NCI-H69 (cell line): ENCODE data around the gene AGAP1.
"Not testable (repeated sequence)": the region's sequence is repeated elsewhere in the genome, so short reads cannot be mapped to it uniquely, and the experiment has no call there.

Source experiments
- DNase-seq: peaks from one replicate; lab custom pipeline; 2025; lab: John Stamatoyannopoulos, UW

AGAP1 gene

DNA sequence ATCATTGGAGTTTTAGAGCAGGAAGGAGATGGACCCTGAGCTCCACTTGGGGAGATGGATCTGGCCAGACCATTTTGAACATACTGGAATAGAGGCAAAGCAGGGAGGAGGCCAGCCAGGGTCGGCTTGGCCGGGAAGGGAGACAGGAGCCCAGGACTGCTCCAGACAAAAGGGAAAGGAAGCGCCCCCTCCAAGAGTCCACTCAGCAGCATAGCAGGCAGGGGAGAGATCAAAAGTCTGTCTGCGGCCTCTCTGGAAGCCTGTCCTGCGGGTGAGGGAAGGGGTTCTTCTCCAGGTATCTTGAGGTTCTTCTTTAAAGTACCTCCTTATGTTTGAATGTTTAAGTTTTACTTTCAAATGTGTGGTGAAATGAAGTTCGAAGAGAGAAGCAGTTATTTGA is 548.2 kb downstream of the AGAP1 start:
- no peak for DNase-seq

DNA sequence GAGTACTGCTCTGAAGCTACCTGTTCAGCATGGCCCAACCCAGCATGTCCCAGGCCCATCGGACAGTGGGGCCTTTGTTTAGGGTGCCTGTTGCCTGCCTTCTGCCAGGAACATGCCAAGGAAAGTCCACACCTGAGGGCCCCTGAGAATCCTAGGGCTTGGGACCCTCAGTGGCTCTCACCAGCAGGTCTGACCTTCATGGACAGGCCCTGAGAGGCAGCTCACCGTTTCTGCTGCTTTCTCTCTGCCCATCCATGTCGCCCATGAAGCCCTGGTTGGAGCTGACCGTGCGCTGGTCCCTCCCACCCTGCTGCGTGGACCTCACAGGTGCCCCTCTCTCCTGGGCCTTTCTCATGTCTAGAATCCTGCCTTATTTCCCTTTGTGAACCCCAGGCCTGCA is 550.3 kb downstream of the AGAP1 start:
- DNase-seq = no peak

DNA sequence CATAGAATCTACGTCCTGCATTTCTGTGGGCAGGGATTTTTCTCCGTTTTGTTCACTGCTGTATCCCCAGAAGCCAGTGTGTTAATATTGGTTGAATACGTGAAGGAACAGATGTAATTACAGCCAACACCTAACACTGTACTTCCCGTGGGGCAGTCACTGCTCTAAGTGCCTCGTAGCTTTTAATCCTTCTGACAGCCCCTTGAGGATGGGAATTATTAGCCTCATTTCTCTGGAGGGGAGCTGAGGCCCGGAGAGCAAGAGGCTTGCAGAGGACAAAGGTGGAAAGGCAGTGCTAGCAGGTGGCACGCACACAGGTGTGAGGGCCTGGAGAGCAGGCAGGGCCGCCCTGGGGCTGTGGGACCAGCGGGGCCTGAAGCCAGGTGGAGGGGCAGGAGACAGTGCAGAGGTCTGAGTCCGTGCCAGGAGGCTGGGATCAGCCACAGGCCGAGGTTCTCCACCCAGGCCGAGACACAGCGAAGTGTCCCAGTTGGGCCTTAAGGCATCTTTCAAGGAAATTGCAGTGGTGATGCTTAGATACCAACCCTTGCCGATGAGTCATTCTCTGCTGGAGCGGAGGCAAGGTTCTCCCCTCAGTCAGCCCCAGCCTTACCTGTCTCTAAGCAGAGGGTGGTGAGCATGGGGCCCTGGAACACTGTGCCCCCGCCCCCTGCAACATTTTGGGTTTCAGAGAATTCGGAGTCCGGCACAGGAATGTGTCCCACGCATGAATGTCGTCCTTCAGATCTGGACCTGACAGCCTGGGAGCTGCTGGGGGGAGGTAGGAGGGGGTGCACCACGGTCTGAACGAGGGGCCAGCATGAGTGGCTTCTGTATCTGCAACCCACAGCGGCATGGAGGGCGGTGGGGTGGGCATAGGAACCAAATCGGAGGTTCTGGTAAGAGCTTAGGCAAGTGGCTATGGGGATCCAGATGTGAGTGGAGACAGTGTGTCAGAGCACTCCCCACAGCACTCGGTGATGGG is 551.7 kb downstream of the AGAP1 start:
- no peak for DNase-seq

DNA sequence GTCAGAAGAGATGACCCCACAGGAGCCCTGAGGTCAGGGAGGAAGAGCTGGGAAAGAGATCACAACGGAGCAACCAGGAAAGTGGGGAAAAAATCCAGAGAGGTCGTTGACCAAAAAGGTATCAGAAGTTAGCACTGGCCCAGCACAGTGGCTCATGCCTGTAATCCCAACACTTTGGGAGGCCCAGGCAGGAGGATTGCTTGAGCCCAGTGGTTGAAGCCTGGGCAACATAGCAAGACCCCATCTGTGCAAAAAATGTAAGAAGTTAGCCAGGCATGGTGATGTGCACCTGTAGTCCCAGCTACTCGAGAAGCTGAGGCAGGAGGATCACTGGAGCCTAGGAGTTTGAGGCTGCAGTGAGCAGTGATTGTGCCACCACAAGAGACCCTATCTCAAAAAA is 552.9 kb downstream of the AGAP1 start:
- no peak for DNase-seq

DNA sequence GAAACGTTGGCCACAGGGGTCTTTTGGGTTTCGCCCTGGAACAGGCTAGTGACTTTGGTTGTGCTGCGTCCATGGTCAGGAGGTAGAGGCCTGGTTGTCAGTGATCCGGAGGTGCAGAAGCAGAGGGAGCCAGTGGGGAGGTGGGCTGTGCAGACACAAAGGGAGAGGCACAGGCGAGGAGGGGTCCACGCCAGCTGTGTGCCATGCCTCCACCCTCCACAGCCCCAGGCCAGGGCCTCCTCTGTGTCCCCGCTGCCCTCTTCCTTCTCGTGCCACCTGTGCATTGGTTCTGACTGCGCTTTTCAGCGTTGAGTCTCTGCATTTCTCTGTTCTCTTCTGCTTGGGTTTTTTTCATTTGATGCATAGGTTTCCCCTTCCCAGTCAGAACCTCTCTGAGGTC is 553.3 kb downstream of the AGAP1 start:
- DNase-seq = no peak

DNA sequence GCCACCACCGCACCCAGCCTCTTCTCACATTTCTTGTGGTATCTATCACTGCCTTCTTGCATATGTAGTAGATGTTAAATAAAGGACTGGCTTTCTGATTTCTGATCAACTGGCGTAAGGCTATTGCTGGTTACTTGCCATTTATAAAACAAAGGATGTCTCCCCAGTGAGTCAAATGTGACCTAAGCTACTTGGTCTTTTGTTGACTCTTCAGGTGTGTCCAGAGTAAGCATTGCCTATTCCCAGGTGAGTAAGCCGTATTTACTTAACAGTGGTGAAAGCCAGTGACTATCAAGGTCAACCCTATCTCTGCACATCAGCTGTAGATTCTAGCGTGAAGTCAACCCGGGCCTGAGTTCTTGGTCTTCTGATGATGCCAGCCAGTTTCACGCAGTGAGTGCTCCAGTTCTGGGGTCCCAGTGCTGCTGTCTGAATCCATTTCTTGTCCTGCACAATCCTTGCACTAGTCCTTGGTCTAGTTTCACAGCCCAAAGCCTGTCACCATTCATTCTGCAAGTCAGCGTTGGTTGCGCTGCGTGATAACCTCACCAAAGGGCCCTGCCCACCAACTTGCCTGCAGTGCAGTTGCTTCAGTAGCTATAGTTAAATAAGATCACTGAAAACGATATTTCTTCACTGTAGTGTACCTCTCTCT is 554.2 kb downstream of the AGAP1 start:
- peak; percentile 29 for DNase-seq

DNA sequence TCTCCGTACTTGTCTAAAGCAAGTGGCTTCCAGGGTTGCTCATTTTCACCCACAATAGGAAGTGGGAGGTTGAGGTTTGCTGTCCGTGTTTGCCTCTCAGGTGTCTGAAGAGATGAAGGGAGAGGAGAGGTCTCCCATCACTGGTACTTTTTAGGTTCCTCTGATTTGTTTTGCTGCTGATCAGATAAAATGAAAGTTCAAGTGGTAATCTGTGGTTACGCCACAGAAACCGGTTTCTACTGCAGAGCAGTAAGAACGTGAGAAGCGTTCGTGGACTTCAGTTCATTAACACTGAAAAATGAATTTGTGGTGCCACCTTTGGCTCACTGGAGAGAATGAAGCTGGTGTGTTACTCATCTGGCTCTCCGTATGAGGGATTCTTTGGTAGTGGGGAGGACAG is 556.1 kb downstream of the AGAP1 start:
- no peak for DNase-seq

DNA sequence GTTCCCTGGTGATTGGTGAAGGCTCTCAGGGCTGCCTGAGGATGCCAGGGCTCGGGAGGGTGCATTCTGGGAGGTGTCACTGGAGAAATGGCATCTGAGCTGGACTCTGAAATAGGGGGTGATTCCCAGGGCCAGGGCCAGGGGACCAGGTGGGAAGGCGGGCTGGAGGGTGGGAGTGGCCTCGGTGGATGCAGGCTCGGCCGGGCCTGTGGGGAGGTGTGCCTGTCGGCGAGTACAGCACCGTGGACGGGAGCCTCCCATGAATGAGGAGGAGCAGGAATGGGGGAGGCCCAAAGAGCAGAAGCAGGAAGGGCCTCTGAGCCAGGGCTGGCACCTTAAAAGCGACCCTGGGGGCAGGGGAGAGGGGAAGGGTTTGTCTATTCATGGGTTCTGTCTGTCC is 557.5 kb downstream of the AGAP1 start:
- DNase-seq = no peak

DNA sequence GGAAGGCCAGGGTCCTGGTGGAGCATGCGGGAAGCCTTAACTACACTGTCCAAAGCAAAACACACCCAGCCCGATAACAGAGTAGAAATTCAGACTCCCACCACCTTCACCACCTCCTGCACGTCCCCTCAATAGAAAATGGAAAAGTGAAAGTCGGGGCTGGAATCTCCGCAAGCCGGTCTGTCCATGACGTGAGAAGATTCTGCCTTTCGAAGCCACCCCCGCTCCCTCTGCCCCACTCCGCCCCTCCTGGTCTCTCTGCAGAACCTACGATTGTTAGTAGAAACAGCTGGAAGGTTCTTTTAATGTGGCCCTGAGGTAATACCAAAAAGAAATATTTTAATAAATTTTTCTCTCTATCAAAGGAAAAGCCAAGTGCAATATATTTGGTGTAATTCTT is 558.0 kb downstream of the AGAP1 start:
- DNase-seq = no peak

DNA sequence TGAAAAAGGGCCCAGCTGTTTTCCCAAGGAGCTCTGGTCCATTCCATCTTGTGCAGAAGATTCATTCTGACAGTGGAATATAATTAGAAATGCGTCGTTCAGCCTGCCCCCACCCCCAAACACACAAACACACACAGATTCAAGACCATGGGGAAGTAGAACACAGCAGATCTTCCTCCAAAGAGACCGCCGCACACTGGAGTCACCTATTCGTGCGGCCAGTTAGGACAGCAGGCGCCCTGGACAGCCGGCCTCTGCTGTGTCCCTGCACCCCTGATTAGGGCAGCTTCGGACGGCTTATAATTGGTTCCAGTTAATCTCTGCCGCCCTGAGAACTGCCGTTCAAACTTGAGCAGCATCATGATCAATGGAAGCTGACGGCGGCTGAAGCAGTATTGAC is 558.4 kb downstream of the AGAP1 start:
- DNase-seq = no peak

DNA sequence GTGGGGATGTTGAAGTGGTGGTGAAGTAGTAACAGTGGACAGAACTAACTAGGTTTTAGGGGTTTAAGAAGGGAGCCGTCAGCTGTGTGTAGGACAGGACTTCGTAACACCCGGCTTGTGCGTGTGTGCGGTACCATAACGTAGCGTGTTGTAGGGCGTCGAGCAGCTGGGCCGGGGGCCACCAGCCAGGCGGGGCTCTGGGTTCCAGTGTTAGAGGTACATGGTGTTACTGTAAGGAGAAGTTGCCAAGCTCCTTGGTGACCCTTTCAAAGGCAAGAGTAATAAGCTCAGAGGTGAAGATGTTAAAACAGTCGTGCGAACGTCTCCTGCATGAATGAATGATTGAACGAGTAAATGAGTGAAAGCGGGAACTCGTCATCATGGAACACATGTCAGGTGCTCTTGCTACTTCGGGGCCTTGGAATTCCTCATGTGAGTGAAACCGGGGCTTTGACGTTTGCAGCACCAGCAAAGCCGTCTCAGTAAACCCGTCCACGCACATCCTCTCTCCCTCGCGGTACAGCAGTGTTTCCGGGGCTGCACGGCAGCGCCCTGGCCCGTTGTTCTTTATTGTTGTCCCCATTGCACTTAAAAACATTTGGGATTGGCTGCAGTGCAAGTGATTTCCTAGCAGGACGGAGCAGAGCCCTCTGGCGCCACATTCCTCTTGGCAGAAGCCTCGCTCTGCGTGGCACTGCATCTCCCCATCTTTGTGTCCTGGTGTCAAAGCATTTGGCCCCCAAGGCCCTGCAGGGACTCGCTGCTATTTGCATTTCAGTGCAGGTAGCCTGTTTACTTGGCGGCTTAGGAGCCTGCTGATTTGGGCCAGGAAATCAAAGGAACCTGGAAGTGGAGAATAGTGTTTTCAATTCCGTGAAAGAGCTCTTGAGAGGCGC is 559.3 kb downstream of the AGAP1 start:
- no peak for DNase-seq

DNA sequence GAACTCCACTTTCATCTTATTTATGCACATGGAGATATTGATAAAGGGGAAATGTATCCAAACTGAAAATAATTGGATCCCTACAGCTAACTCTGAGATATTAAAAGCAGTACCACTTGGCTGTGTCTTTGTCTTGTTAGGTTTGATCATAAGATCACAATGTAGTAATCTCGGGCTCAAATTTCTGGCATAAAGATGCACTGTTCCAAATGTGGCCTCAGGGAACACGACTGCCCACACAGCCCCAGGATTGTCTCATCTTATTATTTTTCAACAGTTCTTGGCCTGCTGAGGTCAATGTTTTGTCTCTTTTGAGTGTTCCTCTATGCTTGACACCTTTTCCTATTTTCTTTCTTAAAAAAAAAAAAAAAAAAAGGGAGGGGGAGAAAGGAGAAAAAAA is 560.3 kb downstream of the AGAP1 start:
- DNase-seq = no peak

DNA sequence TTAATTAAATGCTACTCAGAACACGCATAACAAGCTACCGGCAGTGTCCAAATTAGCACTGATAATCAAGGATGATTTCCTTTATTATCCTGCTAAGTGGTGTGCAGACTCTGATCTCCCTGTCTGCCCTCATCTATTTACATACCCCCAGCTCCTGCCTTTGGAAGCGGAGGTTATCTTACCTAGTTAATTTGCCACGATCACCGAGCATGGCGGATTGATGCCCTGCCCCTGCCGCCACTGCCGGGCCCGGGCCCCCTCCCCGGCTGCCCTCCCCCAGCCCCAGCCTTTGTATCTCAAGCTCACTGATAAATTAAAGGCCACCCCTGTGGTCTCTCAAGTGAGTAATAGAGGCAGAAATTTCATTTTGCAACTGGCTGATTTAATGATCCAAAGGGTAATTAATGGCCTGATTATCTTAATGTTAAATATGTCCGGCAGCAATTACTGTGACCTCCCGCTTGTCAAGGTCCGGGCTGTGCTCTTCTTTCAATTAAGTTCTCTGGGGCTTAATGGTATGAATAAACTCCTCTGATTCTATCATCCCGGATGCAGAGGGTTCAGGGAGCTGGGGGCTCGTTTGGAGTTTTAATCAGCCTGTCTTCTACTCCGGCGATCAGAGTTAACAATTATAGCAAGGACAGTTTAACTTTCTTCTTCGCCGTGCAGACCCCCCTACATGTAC is 560.9 kb downstream of the AGAP1 start:
- no peak for DNase-seq

DNA sequence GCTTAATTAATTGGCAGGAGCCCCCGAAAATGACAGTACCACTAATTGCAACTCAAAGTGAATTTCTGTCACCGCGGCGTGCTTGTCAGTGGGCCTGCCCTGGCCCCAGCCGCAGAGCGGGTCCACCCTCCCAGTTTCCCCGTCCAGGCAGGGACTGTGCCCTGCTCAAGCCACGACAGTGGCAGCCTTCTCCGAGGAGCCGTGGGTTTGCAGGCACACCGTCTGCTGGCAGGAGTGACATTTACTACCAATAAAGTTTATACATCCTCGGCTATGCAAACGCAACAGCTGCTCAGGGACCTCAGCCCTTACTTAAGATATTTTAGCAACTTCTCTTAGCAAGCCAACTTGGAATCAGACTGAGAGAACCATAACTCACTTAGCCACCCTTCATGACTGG is 561.6 kb downstream of the AGAP1 start:
- no peak for DNase-seq

DNA sequence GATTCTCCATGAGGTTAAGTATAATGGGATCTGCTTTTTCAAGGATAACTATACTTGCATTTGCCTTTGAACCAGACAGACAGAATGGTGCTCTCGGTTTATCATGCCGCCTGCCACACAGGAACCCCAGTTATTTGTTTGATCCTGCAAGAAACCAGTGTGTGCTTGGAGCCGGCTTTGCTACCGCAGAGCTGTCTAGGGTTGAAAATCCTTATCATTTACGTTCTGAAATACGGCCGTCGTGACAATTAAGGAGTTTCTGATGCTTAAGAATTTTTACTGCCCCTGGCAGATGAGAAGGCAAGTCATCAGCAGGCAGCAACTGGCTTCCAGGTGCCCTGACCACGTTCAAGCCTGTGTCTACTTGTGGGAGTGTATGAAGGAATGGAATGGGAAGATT is 562.3 kb downstream of the AGAP1 start:
- DNase-seq = no peak

DNA sequence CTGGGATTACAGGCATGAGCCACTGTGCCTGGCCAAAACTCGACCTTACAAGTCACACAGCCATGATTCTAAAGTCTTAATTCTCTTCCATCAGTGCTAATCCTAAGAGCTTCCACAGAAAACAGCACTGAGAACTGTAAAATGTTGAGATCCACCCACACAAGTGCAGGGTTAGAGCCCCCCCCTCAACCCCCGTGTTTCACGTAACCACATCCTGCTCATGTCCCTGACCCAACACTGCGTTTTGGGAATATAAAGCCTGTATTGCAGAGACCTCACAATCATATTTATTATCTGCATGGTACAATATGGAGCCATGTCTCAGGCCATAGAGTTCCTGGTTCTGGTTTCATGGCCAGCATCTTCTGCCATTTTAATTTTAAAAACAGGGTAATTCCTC is 563.5 kb downstream of the AGAP1 start:
- DNase-seq = no peak

DNA sequence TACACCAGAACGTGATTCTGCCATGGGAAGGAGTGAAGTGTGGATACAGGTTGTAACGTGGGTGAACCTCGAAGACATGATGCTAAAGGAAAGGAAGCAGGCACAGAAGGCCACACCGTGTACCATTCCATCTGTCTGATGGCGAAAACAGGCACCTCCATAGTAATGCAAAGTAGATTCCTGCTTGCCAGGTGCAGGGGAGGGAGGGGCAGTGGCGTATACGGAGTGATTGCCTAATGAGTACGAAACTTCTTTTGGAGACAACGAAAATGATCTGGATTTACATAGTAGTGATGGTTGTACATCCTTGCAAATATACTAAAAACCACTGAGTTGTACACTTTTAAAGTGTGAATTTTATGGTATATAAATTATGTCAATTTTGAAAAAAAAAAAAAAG is 567.7 kb downstream of the AGAP1 start:
- no peak for DNase-seq

DNA sequence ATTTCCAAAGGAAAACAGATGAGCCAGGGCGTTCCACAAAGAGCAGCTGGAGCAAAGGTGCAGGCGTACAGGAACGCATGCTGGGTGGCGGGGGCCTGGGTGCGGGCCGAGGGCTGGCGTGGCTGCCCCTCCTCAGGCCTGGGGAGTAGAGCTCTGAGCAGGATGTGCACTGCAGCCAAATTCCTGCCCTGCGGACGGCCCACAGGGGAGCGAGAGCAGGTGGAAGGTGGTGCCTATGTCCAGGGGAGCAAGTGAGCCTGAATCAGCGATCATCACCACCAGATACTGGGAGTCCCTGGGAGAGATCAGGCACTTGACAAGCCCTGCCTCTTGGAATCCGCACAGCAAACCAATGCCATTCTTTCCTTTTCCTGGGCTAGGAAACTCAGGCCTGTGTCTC is 568.1 kb downstream of the AGAP1 start:
- DNase-seq = no peak

DNA sequence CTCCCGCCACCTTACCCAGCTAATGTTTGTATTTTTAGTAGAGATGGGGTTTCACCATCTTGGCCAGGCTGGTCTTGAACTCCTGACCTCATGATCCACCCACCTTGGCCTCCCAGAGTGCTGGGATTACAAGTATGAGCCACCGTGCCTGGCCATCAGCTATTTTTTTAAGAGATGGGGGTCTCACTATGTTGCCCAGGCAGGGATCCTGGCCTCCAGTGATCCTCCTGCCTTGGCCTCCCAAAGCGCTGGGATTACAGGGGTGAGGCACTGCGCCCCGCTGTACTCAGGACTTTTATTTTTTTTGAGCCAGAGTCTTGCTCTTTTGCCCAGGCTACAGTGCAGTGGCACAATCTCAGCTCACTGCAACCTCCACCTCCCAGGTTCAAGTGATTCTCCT is 569.0 kb downstream of the AGAP1 start:
- DNase-seq = not testable (repeated sequence)

DNA sequence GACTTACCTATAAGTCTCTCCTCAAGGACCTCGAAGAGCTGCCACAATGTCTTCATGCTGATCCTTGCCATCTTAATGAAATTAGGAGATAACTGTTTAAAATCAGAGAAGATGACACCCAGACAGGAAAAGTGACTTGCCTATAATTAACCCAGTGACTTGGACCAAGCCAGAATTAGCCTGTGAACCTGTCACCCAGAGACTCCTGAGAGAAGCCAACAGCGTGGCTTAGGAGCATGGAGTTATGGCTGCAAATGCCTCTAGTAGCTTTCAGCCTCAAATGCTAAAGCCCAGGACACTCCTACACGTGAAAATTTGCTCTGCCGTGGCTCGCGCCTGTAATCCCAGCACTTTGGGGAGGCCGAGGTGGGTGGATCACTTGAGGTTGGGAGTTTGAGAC is 570.2 kb downstream of the AGAP1 start:
- no peak for DNase-seq

DNA sequence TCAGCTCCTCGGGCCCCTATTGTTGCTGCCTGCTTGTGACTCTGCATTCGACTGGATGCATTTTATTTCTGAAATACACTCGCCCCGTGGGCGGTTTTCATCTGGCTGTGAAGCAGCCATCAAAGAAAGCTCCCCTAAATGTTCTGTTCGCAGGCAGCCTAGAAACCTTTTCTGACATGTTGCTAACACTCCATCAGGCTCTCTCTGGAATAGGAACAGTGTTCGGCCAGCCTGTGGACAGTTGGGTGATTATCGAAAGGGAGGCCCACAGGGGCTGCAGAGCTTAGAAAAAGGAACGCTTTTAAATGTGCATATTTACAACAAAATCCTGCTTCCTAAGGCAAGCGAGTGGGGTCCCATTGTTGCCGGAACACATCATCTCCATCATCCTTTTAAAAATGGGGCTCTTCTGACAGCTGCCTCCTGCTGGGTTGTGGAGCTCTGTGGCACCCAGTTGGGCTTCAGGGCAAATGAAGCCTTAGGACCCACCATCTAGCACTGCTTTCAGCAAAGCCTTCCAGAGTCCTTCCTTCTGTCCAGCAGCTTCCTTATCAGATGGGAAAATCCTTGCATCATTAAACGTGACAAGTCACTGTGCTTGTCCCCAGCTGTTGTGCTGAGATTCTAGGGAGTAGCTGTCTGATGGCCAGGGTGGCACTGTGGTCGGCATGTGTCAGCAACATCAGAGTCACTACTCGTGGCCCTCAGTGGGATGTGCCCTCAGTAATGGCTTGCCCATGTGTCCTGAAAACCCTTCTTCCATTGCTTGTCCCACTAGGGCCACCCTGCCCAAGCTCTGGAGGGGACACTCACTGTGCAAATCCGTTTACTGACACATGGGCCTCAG is 571.7 kb downstream of the AGAP1 start:
- DNase-seq = no peak
